HFF-Myc (cell line): ENCODE results near the gene IMMP2L.
"Not testable (repeated sequence)": the region's sequence is repeated elsewhere in the genome, so short reads cannot be mapped to it uniquely, and the experiment has no call there.

Experiments used
- DNase-seq: peaks from one replicate; pipeline ENCODE4 v3.0.0-alpha.2; 2011; ENCODE audit warnings: low read depth; ENCODE audit errors: extremely low read depth
- H3K4me3 ChIP-seq: replicated peaks from 2 replicates; pipeline ENCODE4 v1.5.1; 2011; ENCODE audit warnings: low read depth, mild to moderate bottlenecking, control low read depth, low read length
- CTCF ChIP-seq: IDR thresholded peaks from 2 replicates; pipeline ENCODE4 v1.5.1; 2012; ENCODE audit warnings: mild to moderate bottlenecking, low read depth, low read length, control low read depth; ENCODE audit errors: missing control alignments

IMMP2L gene

DNA sequence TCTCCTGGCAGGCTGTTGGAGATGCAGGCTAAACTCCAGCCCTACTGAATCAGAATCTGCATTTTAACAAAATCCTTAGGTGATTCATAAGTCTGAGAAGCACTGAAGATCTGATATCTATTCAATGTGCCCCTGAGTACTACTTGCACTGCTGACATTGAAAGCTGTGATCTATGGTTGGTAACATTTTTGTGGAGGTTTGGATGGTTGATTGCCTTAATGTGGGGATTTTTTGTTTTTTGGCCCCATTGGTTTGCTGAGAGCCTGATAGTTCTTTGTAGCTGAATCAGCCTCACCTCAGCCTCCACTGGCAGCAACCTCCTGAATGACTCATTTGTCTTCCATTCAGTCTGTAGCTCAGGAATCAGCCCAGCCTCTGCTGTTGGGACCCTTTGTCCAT lies 486.1 kb downstream of the IMMP2L start:
- H3K4me3 ChIP-seq = no peak overlapping the region
- TF ChIP-seq CTCF = no peak
- DNase-seq = no peak

DNA sequence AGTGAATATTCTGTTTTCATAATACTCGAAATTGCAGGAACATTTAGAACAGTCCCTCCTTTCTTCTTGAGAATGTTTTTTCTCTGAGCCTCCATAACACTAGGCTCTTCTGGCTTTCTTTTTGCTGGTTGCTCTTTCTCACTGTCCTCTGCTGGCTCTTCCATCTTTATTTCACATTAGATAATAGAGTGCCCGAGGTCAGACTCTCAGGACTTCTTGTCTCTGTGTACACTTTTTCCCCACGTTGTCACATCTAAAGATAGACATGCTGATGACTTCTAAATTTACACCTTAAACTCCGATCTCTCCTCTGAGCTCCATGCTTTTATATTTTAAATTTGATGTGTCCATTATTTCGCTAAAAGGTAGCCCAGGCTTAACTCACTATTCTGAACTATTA lies 486.8 kb downstream of the IMMP2L start:
- no peak overlapping the region for H3K4me3 ChIP-seq
- TF ChIP-seq CTCF = no peak
- DNase-seq = no peak

GRCh38 chr7:111074748-111075146 lies 487.5 kb downstream of the IMMP2L start:
- DNase-seq = no peak
- no peak for TF ChIP-seq CTCF
- H3K4me3 ChIP-seq = no peak overlapping the region

- no peak for DNase-seq
- H3K4me3 ChIP-seq = no peak overlapping the region
- TF ChIP-seq CTCF = no peak
Measured at GRCh38 chr7:111074071-111074747, 488.1 kb downstream of the IMMP2L start.

GRCh38 chr7:111072658-111073057 lies 489.6 kb downstream of the IMMP2L start:
- not testable (repeated sequence) for DNase-seq, H3K4me3 ChIP-seq

DNA sequence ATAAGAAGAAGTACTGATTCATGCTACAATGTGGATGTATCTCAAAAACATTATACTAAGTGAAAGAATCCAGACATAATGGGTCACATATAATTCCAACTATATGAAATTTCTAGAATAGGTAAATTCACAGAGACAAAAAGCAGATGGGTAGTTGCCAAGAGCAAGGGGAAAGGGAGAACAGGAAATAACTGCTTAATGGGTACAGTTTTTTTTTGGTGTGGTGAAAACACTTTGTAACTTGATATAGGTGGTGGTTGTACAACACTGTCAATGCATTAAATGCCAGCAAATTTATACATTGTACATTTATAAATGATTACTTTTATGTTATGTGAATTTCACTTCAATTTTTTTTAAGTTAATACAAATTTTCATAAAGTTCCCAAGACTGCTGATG lies 490.7 kb downstream of the IMMP2L start:
- no peak for TF ChIP-seq CTCF
- DNase-seq = no peak
- H3K4me3 ChIP-seq = no peak overlapping the region

DNA sequence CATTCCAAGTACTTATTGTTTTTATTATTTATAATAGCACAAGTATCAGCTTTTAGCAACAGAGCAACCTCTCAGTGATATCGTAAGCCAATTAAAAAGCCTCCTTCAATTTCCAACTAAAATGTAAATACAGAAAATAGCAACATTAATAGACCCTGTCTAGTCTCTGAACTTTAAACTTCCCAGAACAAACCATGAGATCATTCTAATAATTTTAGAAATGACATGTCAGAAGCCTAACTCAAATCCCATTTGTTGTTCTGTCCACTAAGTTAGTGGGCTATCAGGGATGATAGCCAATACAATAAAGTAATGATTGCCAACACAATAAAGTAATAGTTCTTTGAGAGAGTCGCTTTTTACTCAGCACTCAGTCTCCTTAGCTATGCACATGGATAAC lies 493.7 kb downstream of the IMMP2L start:
- no peak overlapping the region for H3K4me3 ChIP-seq
- no peak for TF ChIP-seq CTCF

More for the DNA sequence above, 493.7 kb downstream of the IMMP2L start:
- no peak for DNase-seq
